ENCODE measurements around the gene MTMR3.
A peak's percentile ranks its signal among the peaks of the same experiment; 100 is the strongest.
"Not testable (repeated sequence)": the region's sequence is repeated elsewhere in the genome, so short reads cannot be mapped to it uniquely, and the experiment has no call there.

Gene MTMR3

DNA sequence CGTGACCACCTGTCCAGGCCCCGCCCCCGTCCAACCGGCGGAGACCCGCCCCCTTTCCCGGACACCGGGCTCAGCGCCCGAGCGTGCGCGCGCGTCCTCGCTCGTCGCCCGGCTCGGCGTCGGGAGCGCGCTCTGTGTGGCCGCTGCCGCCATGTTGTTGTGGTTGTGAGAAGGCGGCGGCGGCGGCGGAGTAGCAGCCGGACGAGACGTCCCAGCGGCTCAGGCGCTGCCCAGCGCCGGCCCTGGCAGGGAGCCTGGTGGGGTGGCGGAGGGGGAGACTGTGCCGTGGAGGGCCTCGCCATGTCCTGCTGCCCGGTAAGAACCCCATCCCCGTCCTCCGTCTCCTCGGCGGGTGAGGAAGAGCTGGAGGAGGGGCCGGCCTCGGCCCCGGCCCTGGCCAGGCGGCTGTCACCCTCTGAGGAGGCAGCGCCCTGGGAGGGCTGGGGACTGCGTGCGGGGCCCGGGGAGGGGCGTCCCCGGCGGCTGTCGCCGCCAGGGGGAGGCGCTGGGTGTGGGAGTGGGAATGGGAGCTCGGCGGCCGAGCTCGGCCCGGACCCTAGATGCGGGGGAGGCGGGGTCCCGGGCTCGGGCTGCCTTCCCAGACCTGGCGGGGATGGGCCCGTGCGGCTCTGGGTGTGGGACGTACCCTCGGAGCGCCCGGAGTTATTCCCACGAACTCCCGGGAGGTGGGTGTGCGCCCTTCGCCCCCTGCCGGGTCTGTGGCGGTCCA lies at the start of gene MTMR3:
TSS of gene MTMR3 (plus strand) at position 130 of the 730 bp plus-strand sequence. CDS start 87,886 bp downstream, outside the sequence.
- peak; percentile 86 for DNase-seq
- in situ Hi-C loops (cut with HindIII; ENCODE audit: low pct_ligation_motif_present, low pct_unique_long_range_greater_than_20kb, low sequenced_read_pairs), result no loop called here

DNA sequence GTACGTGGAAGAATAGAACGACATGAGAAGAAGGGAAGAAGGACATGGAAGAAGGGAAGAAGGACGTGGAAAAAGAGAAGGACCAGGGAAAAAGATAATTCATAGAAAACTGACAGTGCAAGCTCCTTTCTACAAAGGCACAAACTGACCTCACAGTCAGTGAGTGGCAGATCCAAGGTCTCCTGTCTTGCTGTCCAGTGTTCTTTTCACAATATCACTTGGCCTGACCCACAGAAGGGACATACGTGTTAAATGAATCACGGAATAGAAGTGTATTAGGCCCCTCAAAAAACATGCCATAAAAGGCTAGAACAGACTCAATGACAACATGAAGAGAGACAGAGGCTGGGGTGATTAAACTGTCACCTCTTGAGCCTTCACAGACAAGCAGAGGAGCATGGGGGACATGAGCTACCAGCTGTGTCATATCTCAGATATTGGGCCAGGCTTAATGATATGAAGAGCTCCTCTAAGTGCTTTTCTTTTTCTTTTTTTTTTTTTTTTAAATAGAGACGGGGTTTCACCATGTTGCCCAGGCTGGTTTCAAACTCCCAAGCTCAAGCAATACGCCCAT lies 49.5 kb upstream of the MTMR3 start:
- no peak for DNase-seq
- in situ Hi-C loops (cut with HindIII; ENCODE audit: low pct_ligation_motif_present, low pct_unique_long_range_greater_than_20kb, low sequenced_read_pairs), result no loop called here

DNA sequence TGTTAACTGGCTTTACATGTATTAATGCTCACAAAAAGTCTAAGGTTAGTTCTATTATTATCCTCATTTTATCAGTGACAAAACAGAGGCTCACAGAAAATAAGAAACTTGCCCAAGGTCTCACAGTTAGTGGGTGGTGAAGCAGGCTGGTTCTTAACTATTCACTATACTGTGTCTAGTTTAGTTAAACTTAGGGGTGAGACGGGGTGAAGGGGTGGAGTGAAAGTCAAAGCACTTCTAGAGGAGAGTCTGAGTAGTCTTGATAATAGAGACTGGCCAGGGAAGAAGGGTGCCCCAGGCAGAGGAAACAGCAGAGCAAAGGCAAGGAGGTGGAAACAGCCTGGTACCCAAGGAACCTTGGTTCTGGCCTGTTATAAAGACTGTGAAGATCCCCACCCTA lies 48.9 kb upstream of the MTMR3 start:
- no peak for DNase-seq
- in situ Hi-C loops (cut with HindIII; ENCODE audit: low pct_ligation_motif_present, low pct_unique_long_range_greater_than_20kb, low sequenced_read_pairs), result no loop called here

DNA sequence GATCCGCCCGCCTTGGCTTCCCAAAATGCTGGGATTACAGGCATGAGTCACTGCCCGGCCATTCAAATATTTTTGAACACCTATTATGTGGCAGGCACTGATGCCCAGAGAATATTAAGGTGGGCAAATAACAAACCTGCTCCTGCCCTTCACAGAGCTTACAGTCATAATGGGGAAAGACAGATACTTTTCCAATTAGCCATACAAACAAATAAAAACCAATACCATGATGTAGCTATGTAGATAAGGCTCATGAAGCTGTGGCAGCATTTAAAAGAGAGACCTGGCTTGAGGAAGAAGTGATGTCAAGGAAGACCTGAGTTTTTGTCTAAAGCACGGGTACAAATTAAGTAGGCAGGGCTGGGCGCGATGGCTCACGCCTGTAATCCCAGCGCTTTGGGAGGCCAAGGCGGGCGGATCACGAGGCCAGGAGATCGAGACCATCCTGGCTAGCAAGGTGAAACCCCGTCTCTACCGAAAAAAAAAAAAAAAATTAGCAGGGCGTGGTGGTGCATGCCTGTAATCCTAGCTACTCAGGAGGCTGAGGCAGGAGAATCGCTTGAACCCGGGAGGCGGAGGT lies 46.1 kb upstream of the MTMR3 start:
- DNase-seq; in situ Hi-C loops (cut with HindIII; ENCODE audit: low pct_ligation_motif_present, low pct_unique_long_range_greater_than_20kb, low sequenced_read_pairs): not testable (repeated sequence)

DNA sequence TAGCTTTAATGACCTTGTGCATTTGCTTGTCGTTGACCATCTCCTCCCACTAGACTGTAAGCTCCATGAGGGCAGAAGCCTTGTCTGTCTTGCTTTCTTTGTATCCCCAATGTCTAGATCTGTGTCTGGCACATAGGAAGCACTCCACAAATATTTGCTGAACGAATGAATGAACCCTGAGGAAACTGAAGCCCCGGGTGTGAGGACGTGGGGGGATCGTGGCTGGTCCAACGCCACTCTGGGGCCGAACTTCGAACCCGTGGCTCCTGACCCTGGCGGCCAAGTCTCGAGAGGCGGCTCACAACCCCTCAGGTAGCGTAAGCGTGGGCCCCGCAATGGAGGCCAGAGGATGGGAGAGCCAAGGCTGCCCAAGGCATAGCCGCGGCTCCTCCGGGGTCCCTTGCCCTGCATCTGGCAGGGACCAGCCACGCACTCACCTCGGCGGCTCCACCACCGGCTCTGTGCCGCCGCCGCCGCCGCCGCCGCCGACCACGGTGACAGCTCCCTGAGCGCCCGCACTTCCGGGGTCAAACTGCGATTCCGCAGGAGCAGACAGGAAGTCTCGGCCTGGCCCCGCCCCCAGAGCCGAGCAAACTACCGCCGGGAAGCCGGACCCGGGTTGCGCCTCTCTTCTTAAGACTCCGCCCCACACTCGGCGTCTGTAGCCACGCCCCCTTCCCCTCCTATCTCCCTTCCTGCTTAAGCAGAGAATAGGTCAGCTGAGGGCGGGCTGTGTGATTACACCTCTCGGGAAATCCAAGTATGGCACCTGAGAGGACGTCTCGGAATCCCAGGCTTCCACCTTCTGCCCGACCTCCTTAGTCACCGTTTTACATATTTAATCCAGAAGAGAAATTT lies 45.0 kb upstream of the MTMR3 start, which contains the start of gene ASCC2:
TSS of gene ASCC2 (minus strand) at position 534 of the 858 bp plus-strand sequence. CDS start 5,949 bp downstream, outside the sequence.
- in situ Hi-C loops (cut with HindIII; ENCODE audit: low pct_ligation_motif_present, low pct_unique_long_range_greater_than_20kb, low sequenced_read_pairs), result no loop called here
- DNase-seq, result peak; percentile 96

DNA sequence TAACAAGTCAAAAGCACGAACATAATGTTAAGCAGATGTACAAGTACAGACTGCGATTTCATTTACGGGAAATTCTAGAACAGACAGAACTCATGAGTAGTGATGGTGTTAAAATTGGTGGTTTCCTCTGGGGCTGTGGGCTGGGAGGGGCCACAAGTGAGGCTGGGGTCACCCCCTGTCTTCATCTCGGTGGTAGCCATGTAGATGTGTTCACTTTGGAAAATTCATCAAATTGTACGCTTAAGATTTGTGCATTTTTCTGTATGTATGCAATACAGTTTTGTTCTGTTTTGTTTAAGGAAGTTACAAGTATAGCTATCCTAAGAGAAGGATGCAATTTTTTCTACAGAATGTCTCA lies 44.4 kb upstream of the MTMR3 start:
- no peak for DNase-seq
- in situ Hi-C loops (cut with HindIII; ENCODE audit: low pct_ligation_motif_present, low pct_unique_long_range_greater_than_20kb, low sequenced_read_pairs), result no loop called here

DNA sequence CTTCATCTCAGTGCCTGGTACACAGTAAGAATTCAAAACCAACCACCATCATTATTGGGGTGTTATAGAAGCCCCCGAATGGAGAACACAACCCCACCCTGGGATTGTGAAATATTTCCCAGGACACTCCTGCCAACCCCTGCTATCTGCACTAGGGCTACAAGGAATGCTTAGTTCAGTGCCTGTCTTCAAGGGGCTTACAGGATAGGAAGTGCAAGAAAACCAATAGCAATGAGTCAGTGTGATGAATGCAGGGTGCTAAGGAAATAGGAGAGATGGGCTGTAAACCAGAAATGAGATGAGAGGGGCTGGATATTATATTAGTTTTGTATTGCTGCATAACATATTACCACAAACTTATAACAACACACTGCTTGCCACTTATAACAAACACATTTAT lies 43.9 kb upstream of the MTMR3 start:
- in situ Hi-C loops (cut with HindIII; ENCODE audit: low pct_ligation_motif_present, low pct_unique_long_range_greater_than_20kb, low sequenced_read_pairs), result no loop called here
- DNase-seq, result no peak

DNA sequence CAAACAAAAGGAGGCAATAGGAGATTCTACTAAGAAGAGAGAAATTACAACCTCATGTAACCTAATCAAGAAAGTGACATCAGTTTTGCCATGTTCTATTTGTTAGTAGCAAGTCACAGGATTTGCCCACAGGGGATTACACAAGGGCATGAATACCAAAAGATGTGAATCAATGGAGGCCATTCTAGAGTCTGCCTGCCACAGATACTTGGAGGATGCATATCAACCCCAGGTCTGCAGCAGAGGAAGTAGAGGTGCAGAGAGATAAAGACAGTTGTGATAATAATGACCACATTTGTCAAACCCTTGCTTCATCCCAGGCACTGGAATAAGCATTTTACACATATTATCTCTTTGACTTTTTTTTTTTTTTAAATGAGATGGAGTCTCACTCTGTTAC lies 42.5 kb upstream of the MTMR3 start:
- DNase-seq, result no peak
- in situ Hi-C loops (cut with HindIII; ENCODE audit: low pct_ligation_motif_present, low pct_unique_long_range_greater_than_20kb, low sequenced_read_pairs), result no loop called here

DNA sequence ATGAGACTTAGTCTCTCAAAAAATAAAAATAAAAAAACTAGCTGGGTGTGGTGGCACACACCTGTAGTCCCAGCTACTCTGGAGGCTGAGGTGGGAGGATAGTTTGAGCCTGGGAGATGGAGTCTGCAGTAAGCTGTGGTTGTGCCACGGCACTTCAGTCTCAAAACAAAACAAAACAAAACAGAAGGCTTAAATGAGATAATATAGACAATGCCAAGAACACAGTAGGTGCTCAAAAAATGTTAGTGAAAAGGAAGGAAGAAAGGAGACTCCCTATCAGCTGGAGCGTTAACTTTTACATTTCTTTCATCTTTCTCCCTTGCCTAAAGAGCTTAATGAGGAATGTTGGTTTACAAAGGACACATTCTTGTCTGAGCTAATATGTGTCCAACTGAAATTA lies 40.8 kb upstream of the MTMR3 start:
- in situ Hi-C loops (cut with HindIII; ENCODE audit: low pct_ligation_motif_present, low pct_unique_long_range_greater_than_20kb, low sequenced_read_pairs), result no loop called here

DNA sequence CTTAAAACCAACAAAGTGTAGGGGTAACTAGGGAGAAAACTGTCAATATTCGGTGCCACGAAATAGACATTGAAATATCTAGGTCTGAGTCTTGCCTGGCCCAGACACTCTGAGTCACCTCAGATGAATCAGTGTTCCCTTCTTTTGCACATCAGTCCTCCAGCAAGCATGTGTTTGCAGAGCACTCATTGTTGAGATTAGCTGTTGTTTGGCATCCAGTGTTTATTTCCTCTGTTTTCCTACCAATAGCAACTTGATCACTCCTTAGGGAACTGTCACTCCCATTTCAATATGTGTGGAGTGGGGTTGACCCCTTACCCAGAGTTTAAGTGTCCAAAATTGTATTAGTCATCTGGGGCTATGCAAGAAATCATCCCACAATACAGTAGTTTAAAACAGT lies 40.2 kb upstream of the MTMR3 start:
- DNase-seq, result peak; percentile 62
- in situ Hi-C loops (cut with HindIII; ENCODE audit: low pct_ligation_motif_present, low pct_unique_long_range_greater_than_20kb, low sequenced_read_pairs), result no loop called here

More for the DNA sequence above, 40.8 kb upstream of the MTMR3 start:
- no peak for DNase-seq

DNA sequence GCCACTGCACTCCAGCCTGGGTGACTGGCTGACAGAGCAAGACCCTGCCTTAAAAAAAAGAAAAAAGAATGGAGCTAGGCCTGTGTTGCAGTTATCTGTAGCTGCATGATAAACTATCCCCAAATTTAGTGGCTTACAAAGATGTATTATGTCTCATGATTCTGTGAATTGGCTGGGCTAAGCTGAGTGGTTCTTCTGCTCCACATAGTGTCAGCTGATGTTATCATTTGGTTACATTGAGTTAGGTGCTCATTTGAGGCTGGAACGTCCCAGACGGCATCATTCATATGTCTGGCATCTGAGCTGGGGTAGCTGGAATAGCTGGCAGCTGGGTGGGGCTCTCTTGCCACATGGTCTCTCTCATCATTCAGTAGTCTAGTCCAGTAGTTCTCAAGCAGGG lies 36.7 kb upstream of the MTMR3 start:
- DNase-seq, result no peak
- in situ Hi-C loops (cut with HindIII; ENCODE audit: low pct_ligation_motif_present, low pct_unique_long_range_greater_than_20kb, low sequenced_read_pairs), result no loop called here

DNA sequence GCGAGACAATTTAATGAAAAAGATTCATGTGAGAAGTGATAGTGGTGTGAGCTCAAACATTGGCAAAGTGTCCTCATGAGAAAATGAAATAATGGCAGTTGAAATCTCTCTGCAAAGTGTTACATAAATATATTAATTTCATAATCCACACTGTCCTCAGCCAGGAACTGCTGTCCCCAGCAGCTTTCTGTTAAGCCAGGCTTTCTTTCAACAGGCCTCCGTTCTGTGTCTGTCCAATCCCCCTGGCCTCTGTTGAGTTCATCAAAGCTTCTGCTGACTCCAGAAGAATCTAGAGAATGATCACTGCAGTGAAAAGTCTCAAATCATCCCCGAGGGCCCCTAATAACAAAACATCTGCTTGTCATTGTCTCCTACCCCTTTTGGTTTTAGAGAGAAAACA lies 34.9 kb upstream of the MTMR3 start:
- in situ Hi-C loops (cut with HindIII; ENCODE audit: low pct_ligation_motif_present, low pct_unique_long_range_greater_than_20kb, low sequenced_read_pairs), result no loop called here
- no peak for DNase-seq

DNA sequence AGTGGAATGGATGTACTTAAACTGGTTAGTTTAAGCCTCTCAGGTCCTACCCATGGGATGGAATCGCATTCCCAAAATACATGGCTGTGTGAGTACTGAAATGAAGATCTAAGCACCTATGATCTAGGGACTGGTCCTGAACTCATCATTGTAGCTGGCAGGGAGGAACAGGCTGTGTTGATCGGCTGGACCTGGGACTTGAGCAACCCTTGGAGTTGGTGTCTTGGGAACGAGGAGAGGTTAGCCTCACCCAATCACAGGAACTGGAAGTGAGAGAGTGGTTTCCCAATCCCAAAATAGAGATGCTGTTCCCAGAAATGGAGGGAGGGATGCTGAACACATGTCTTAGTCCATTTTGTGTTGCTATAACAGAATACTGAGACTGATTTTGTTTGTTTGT lies 28.5 kb upstream of the MTMR3 start:
- in situ Hi-C loops (cut with HindIII; ENCODE audit: low pct_ligation_motif_present, low pct_unique_long_range_greater_than_20kb, low sequenced_read_pairs), result no loop called here
- DNase-seq, result no peak

DNA sequence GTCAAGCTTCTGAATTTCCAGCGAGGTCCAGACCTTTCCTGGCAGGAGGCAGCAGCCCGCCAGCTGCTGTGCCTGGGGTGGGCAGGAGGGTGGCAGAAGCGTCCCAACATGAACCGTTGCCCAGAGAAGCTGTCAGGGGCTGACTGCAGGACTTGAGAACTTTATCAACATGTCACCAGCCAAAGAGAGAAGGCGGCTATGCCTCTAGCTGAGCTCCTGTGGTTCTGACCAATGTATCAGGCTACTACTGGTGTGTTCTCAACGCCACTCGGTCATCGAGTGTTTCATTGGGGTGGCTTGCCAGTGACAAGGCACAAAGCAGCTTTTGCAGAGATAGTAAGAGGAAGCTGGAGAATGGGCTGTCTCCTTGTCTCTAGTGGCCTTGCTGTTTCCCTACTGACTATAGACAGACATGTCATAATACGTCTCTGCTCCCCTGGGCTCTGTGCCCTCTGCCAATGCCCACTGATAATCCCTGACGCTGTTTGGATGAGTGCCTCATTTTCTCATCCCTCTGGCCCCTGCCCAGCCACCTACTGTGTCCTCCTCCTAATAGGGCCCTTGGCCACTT lies 27.3 kb upstream of the MTMR3 start:
- no peak for DNase-seq
- in situ Hi-C loops (cut with HindIII; ENCODE audit: low pct_ligation_motif_present, low pct_unique_long_range_greater_than_20kb, low sequenced_read_pairs), result no loop called here

DNA sequence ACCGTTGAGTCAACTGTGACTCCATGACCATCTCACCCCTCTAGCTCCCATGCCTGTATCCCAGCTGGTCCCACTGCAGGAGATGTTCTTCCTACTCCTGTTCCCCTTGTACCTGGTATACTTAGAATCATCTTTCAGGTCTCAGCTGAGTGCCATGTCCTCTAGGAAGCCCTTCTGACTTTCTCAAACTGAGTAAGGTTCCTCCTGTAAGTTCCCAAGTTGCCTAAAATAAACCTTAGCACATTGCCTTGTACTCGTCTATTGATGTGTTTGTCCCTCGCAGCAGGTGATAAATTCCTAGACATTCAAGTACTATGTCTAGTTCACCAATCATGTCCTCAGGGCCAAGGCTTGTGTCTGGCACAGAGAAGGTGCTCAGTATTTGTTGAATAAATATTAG lies 26.5 kb upstream of the MTMR3 start:
- DNase-seq, result no peak
- in situ Hi-C loops (cut with HindIII; ENCODE audit: low pct_ligation_motif_present, low pct_unique_long_range_greater_than_20kb, low sequenced_read_pairs), result no loop called here

DNA sequence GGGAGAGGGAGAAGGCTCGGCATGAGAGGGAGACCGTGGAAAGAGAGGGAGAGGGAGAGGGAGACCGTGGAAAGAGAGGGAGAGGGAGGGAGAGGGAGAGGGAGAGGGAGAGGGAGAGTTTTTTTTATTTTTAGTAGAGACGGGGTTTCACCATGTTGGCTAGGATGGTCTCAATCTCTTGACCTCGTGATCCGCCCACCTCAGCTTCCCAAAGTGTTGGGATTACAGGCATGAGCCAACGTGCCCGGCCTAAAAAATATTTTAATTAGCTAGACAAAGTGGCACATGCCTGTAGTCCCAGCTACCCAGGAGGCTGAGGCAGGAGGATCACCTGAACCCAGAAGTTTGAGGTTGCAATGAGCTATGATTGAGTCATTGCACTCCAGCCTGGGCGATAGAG lies 23.9 kb upstream of the MTMR3 start:
- in situ Hi-C loops (cut with HindIII; ENCODE audit: low pct_ligation_motif_present, low pct_unique_long_range_greater_than_20kb, low sequenced_read_pairs); DNase-seq: not testable (repeated sequence)

DNA sequence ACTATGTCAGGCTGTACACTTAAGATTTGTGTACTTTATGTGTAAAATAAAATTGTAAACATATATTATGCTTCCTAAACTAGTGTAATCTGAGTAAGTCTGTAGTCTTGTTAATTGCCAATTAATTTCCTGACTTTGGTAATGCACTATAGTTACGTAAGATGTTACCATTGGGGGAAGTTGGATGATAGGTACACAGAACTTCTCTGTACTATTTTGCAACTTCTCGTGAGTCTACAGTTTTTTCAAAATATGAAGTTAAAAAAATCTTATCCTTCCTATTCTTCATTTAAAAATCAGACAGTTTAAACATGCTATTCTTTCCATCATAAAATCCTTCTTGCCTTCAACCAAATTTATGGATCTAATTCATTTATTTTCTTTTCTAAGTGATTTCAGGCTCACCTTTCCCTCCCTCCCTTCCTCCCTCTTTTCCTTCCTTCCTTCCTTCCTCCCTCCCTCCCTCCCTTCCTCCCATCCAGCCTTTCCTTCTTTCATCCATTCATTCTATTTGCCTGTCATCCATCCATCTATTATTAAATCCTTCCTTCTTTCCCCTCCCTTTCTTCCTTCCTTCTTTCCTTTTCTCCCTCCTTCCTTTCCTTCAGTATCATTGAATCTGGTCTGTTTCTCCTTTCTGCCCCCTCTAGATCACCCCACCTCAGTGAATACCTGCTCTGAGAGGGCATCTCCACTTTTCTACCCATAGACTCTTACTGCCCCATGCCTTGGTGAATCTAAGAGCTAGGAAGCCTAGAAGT lies 22.8 kb upstream of the MTMR3 start:
- DNase-seq, result no peak
- in situ Hi-C loops (cut with HindIII; ENCODE audit: low pct_ligation_motif_present, low pct_unique_long_range_greater_than_20kb, low sequenced_read_pairs), result no loop called here

DNA sequence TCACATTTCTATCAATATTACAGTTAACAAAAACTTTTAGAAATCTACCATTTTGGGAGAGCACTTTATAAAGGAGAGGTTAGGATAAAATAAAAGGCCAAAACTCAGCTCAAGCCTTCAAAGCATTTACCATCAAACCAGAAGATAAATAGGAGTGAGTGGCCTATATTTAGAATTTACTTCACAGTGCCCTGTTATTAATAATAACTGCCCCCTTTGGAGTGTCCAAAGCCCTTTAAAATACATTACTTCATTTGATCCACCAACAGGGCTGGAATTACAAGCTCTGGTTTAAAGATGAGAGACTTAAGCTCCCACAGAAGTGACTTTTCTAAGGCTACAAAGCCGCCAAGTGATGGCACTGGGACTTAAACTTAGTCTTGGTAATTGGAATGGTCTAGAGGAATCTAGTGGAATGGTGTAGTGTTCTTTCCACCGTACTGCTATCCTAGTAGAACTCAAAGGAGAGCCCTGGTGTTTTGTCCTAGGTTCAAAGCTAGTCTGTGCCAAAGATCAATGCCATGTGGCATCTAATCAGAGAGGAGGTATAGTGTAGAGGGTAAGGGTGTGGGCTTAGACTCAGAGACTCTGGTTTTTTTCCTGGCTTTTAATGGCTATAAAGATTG lies 21.2 kb upstream of the MTMR3 start:
- no peak for DNase-seq
- in situ Hi-C loops (cut with HindIII; ENCODE audit: low pct_ligation_motif_present, low pct_unique_long_range_greater_than_20kb, low sequenced_read_pairs), result no loop called here

Measured in ACHN (cell line).